ENCODE measurements around the gene CHCHD3.

DNA sequence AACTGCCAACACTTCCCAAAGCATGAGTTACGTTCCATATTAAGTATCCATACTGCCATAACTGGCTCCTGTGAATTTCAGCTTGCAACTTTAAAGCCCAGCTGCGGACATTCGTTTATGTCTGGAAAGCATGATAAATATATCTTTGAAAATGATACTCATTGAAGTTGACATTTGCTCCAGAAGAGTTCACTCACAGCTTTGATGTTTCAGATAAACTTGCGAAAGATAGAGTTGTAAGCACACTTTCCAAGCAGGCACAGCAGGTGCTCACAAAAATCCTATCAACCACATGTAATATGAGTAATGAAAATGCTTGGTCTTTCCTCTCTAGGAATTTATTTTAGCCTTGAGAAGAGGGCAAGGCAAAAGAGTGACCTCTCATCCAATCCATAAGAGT lies 4.5 kb downstream of the CHCHD3 start:
- TF ChIP-seq EZH2 (IDR thresholded peaks at IDR 0.05) (no peak), POLR2AphosphoS5 (IDR thresholded peaks at IDR 0.05; ENCODE audit: borderline replicate concordance, low read depth, low read length) (no peak)
